ENCODE data around the gene NOX4.
"Not testable (repeated sequence)": the region's sequence is repeated elsewhere in the genome, so short reads cannot be mapped to it uniquely, and the experiment has no call there.

Gene NOX4

DNA sequence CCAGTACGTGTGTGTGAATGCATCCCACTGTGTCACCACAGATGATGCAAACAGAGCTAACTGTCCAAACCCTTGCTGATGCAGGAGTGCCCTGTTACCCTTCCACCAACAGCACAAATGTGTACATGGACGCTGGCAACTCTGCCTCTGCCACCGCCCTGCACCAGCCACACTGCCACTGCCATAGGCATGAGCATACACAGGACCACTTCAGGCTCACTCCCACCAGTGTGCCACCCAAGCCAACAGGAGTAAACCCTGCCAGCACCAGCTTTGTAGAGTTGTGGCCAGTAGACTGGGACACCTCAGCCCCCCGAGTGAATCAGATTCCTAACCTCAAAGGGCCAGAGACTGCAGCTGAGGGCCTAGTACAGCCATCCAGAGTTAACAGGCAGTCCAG lies 34.0 kb downstream of the NOX4 start:
- no peak for DNase-seq

DNA sequence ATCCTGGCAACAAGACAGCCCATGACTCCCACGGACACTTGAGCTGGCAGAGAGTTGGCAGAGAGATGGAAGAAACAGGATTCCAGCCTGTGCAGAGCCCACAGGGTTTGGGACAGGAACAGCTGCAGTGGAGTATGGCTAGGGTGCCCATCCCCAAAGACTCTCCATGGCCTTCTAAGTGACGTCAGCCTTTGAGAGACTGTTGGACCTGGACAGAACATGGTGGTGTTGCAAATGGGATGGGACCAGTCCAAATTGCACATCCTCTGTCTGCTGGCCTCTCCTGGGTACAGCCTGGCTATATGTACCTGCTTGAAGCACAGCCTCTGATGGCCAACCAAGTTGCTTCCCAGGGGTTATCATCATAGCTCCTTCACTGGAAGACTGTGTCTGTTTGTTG lies 34.5 kb downstream of the NOX4 start:
- no peak for DNase-seq

DNA sequence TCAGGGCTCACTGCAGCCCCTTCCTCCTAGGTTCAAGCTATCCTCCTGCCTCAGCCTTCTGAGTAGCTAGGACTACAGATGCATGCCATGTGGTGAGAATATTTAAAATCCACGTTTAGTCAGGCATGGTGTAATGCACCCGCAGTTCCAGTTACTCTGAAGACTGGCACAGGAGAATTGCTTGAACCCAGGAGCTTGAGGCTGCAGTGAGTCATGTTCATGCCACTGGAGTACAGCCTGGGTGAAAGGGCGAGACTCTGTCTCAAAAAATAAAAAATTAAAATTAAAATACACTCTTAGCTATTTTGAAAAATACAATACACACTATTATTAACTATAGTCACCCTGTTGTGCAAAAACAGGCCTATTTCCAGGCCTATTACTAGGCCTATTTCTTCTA lies 38.4 kb downstream of the NOX4 start:
- no peak for DNase-seq

DNA sequence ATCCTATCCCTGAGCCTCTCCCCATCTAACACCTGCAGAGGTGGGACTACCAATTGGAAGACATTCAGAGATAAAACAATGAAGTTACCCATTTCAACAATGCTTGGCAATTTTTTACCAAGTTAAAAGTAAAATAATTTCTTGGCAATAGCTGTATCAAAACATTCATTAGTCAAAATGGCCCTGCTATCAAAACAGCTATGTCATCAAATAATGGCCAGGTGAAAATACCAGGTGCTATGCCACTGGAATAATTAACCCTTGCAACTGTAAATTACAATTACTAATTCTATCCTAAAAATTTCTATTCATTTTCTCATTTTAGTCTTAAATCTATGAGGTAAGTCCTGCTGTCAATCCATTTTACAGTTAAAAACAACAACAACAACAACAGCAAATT lies 43.3 kb downstream of the NOX4 start:
- DNase-seq = no peak

DNA sequence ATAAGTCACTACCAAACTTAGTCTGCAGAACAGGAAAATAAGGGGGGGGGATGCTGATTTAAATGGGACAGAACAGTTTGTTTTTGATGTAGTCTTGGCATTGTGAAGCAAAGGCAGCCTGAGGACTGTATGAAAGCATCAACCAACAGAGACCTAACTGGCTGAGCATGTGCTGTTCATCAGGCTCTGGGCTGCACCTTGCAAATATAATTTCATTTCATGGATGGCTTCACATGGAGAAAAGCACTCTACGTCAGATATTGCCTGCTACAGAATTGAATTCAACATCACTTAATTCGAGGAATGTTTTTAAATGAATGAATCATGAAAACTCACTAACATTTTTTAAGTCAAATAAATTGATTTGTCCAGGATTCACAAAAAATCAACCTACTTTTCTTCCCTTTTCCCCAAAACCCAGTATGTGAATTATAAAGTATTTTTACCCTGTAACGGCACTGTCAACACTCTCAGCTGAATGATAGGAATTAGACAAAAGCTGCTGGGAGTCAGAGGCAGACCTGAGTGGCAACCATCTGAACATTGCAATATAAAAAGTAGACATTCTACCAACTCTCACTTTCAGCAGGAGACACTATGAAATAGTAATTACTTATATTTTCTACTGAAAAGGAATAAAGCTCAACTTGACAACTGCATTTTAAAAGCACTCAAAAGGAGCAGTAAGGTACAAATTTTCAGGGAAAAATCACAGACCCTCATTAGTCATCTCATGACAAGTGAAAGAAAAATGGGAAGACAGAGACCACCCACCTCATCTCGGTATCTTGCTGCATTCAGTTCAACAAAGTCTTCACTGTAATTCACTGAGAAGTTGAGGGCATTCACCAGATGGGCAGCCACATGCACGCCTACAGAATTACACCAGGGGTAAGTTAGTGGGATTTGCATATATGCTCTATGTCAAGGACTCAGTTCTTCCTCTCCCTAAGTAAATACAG lies 47.5 kb downstream of the NOX4 start:
- DNase-seq = no peak

DNA sequence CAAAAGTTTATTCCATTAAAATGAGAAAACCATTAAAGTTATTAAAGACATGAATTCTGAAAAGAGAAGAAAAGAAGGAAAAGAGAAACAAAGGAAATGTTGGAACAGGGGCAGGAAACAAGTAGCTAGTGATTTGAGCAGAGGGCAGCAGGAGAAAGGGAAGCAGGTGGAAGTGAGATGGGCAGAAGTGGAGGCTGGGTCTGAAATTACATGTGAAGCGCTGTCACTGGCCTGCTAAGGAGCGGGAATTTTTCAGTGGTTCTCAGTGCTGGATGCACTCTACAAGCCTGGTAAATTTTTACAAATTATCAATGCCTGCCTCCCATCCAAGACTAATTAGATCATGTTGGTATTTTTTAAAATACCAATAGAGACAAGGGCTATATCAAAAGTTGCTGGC lies 48.4 kb downstream of the NOX4 start:
- DNase-seq = no peak

DNA sequence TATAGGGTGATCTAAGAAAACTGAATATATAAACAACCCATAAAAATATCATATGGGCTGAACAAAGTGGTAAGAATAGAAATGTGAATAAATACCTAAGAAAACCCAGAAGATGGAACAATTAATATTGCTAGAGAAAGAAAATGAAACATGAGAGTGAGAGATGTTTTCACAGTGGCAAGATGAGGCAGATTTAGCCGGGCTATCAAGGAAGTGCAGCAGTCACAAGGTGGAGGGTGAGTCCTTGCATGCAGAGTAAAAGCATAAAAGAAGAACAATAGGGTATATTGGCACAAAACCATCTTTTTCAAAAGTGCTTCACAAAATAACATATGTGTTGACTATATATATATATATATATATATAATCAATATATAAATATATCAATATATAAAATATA lies 49.6 kb downstream of the NOX4 start:
- DNase-seq = no peak

DNA sequence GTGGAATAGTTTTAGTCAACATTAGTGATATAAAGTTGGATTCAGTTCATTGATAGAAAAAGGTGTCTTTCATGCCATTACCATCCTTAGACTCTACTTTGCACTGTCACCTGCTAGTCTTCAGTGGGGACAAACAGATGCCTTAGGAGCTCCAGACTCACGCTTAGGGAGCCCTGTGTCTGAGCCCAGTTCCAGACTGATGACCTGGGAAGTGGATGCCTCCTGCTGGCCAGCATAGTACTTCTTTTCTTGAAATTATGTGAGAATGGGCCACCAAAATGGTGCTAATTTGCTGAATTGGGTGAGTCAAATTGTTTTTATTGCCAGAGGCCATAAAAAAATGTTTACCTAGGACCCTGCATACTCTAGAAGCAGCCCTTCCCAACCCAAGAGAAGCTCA lies 53.9 kb downstream of the NOX4 start:
- no peak for DNase-seq

DNA sequence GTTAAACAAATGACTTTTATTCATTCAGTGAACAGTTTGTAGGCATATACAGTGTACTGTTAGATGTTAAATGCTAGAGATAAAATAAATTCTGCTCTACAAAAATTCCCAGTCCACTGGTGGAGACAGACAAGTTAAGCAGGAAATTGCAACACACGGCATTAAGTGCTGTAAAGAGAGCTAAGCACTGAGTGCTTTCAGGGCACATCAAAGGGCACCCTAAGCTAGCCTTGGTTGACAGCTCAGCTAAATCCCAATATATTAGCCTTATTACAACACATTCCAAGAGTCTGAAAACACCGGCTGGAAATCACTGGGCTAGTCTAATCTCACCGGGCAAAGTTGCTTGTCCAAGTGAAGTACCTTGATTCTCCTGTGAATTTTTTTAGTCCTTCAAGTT lies 55.1 kb downstream of the NOX4 start:
- no peak for DNase-seq

DNA sequence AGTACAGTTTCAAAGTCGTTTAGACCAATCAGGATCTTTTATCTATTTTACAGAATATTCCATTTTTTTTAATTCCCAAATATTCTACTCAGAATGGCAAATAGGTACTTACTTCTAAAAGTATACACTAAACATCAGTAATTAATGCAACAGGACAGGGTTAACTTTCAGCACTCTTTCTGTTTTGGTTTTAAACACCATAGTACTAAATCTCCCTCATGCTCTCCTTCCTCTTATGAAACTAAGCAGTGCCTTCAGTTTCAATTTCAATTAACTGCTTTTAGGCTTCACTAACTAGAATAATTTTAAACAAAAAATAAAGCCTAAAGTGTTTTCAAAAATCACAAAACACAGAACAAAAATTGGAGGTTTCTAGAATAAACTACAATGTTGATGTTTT lies 57.9 kb downstream of the NOX4 start:
- no peak for DNase-seq

DNA sequence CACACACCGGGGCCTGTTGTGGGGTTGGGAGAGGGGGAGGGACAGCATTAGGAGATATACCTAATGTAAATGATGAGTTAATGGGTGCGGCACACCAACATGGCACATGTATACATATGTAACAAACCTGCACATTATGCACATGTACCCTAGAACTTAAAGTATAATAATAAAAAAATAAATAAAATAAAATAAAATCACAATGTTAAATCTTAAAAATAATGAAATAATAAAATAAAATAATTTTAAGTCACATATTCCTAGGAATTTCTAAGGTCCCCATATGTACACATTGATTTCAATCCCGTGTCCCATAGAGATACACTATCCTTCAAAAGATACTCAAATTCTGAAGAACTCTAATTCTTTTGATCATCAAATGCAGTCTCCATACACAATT lies 59.0 kb downstream of the NOX4 start:
- not testable (repeated sequence) for DNase-seq

DNA sequence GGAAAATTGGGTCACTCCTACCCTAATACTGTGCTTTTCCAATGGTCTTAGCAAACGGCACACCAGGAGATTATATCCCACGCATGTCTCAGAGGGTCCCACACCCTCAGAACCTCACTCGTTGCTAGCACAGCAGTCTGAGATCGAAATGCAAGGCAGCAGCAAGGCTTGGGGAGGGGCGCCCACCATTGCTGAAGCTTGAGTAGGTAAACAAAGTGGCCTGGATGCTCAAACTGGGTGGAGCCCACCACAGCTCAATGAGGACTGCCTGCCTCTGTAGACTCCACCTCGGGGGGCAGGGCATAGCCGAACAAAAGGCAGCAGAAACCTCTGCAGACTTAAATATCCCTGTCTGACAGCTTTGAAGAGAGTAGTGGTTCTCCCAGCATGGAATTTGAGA lies 64.7 kb downstream of the NOX4 start:
- not testable (repeated sequence) for DNase-seq

DNA sequence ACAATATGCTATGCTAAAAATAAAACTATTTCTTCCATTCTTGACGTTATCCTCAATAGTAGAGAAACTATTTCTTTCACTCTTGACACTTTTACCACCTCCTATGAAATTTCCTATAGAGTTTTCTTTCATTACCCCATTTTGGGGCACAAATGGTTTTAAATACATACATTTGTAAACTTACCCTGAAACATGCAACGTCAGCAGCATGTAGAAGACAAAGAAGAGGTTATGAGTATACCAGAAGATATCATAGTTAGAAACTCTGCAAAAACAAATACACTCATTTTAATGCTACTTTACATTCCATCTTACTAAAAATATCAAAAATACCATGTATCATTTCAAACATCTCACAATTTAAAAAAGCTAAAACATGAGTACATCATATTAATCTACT lies 69.5 kb downstream of the NOX4 start:
- DNase-seq = no peak

DNA sequence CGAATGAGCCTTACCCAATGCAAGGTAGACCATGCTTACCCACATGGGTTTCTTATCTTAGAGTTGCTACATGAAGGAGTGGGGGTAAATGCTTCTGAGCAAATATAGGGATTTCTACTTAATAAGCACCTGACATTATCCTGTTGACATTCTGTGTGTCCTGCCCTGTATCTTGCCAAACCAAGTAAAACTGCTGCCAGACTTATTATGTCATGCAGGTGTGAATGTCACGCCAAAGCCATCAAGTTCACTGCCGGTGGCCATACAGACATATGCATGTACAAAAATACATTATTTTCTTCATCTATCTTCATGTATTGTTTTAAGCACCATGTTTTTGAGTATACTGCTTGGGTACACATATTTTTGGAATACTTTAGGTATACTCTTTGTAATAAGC lies 70.2 kb downstream of the NOX4 start:
- no peak for DNase-seq

DNA sequence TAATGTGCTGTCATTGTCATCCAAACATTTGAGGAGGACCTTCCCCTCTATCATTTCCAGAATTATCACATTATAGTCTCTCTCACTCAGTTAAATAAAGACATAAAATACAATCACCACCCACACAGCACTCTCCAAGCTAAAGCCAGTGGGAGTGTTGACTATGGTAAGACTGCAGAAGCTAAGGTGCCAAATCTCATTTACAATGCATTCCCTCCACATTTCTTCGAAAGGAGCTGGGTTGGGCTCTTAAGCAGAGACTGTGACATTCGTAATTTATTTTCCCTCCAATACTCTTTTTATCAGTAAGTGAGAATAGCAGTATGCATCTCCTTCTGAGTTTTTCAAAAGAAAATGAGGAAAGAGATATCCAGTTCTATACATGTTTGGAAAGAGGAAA lies 74.2 kb downstream of the NOX4 start:
- no peak for DNase-seq

DNA sequence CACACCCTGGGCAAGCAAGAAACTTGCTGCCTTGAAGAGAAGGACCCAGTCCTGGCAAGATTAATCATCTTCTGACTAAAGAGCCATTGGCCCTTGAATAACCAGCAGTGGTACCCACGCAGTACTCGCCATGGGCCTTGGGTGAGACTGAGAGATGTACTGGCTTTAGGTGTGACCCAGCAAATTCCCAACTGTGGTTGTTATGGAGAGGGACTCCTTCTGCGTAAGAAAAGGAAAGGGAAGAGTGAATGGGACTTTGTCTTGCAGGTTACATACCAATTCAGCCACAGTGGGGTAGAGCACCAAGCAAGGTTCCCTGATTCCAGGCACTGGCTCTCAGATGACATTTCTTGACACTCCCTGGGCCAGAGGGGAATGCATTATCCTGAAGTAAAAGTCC lies 80.1 kb downstream of the NOX4 start:
- DNase-seq = not testable (repeated sequence)

DNA sequence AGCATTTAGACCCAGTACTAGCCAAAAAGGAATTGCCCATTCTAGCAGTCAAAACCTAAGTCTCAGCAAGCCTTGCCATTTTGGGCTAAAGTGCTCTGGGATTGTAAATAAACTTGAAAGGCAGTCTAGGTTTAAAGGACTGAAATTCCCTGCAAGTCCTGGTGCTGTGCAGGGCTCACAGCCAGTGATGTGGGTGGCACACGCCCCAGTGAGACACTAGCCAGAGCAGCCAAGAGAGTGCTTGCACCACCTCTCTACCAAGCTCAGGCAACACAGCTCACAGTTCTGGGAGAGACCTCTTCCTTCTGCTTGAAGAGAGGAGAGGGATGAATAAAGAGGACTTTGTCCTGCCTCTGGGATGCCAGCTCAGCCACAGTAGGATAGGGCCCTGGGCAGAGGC lies 80.5 kb downstream of the NOX4 start:
- DNase-seq = not testable (repeated sequence)

DNA sequence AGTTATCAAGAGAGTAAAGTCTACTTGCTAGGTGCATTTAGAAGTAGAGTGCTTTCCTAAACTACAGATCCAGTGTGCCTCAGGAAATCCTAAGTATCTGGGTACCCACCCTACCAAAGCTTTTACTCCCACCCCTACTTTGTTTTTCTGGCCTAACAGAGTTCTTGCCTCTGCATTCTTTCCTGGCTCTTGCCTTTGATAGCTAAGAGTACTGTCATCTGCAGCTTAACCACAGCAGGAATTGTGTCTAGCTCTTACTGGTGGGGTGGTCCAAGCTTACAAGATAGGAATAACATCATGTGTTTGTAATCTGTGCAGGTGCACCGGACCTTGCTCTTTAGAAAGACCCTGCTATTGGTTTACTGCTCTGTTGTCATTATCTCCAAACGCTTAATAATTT lies 82.7 kb downstream of the NOX4 start:
- not testable (repeated sequence) for DNase-seq

DNA sequence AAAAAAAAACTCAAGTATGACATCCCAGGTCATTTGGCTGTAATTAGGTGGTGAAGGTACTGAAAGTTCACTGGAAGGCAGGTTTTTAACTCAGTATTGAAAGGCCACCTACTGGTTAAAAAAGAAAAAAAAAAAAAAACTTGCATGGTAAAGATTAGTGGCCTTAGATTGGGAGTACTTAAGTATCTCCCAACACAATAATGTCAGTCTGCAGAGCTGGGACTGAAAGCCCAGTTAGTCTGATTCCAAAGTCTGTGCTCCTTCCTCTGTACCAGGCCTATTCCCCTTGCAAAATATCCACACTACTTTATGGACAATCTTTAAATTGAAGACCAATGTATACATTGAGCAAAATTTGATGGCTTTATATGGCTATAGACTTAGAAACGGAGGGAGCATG lies 85.5 kb downstream of the NOX4 start:
- no peak for DNase-seq

DNA sequence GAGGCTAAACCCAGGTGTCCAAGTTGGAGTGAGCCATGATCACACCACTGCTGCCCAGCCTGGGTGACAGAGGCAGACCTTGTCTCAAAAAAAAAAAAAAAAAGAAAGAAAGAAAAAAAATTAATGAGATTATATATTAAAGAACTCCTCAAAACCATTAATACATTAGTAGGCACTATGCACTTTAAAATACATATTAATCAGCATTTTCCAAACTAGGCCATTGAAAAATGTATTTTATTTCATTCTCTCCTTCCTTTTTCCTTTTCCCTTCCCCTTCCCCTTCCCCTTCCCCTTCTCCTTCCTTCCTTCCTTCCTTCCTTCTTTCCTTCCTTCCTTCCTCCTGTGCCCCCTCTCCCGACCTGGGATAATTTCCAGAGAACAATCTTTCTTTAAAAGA lies 99.5 kb downstream of the NOX4 start:
- DNase-seq = not testable (repeated sequence)

DNA sequence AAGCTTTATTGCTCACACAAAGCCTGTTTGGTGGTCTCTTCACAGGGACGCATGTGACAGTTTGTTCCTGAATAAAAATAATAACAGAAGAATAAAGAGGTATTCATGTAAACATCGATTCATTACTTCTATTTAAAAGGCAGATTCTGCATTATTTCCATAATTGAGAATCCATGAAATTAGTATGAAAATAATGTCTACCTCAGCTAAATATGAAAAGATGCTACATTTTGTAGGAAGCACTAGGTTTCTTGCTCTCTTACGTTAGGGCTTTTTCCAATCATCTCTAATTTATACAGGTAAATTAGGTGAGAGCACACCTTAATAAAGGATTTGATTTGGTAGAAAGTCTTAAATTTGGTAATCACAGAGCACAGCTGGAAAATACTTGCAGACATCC lies 103.7 kb downstream of the NOX4 start:
- DNase-seq = not testable (repeated sequence)

DNA sequence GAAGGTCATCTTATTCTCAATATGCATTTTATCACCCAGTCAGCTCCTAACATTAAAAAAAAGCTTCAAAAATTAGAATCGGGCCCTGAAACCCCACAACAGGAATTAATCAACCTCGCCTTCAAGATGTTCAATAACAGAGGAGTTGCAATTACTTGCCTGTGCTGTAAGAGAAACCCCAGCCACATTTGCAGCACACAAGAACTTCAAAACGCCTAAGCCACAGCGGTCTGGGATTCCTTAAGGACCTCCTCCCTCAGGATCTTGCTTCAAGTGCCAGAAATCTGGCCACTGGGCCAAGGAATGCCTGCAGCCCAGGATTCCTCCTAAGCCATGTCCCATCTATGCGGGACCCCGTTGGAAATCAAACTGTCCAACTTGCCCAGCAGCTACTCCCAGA lies 108.2 kb downstream of the NOX4 start:
- not testable (repeated sequence) for DNase-seq

DNA sequence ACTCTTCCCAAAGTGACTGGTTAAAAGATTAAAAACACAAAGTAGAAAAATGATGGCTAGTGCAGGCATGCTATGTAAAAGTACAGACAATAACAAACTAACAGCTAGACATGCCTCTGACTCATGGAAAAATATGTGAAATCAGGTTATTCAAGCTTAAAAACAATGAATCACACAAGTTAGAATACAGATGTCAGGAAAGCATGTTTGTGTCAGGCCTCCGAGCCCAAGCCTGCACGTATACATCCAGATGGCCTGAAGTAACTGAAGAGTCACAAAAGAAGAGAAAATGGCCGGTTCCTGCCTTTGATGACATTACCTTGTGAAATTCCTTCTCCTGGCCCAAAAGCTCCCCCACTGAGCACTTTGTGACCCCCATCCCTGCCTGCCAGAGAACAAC lies 110.1 kb downstream of the NOX4 start:
- DNase-seq = no peak

DNA sequence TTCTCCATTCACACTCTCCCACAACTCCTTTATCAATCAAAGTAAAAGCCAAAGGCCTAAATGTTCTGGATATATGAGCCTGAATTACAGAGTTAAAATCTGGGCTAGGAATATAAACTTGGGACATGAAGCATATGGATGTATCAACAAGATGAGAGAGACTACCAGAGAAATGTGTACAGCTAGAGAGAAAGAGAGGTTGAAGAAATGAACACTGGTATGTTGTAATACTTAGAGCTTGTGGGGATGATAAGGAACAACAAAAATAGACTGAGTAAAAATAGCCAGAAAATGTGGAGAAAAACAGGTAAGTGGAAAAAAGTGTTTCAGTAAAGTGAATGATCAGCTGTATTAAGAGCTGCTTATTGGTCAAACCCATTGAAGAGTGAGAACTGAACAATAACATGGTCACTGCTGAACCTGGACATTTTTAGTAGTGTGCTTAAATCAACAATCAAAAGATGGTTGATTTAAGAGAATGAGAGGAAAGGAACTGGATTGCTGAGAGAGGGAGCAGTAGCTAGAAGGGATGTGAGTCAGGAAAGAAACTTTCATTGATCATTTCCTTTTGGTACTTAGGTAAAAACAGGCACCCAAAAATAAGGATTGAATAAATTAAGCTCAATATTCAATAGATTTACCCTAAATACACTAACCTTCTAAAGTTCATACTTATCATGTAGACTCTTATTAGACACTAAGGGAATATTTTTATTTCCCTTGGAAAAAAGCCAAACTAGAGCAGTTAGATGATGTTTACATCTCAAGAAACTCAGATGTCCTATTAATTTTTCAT lies 111.0 kb downstream of the NOX4 start:
- not testable (repeated sequence) for DNase-seq
